HEK293 (cell line): ENCODE data around the gene MN1.

ENCODE experiments used
- CTCF ChIA-PET: fragments of 350-600 bp; formaldehyde crosslinking; extraction: SDS; loops from one replicate; lab custom pipeline; 2021; ENCODE audit warnings: antibody characterized with exemption; lab: Yijun Ruan, JAX
- POLR2A ChIA-PET: fragments of 300-600 bp; formaldehyde crosslinking; extraction: SDS; loops from one replicate; lab custom pipeline; 2020; ENCODE audit warnings: antibody characterized with exemption, inconsistent platforms; lab: Yijun Ruan, JAX
- H3K27ac ChIP-seq: fragments of 200-500 bp; sonication (Bioruptor generic); 2 replicates; pipeline ENCODE4 v1.5.1; 2014; ENCODE audit warnings: low read depth, low read length, control low read depth, inconsistent platforms; ENCODE audit errors: extremely low read depth
- H3K36me3 ChIP-seq, 2 experiments: fragments of 200-500 bp in 1 of 2; sonication (Bioruptor generic) in 1 of 2; 1 replicate in 1 of 2; 2 replicates in 1 of 2; pipeline ENCODE4 v1.5.1; 2014 to 2017; ENCODE audit warnings: inconsistent platforms in 2 of 2, low read length in 2 of 2; ENCODE audit not compliant: control insufficient read depth in 2 of 2, insufficient read depth in 1 of 2
- H3K4me1 ChIP-seq: fragments of 200-500 bp; sonication (Bioruptor generic); 2 replicates; pipeline ENCODE4 v1.5.1; 2014; ENCODE audit warnings: mild to moderate bottlenecking, low read length, inconsistent platforms; ENCODE audit not compliant: control insufficient read depth, insufficient read depth
- H3K4me3 ChIP-seq: 2 replicates; pipeline ENCODE4 v1.5.1; 2011; ENCODE audit warnings: low read depth, mild to moderate bottlenecking, control low read depth, low read length, moderate library complexity
- H3K9me3 ChIP-seq: fragments of 200-500 bp; sonication (Bioruptor generic); 2 replicates; pipeline ENCODE4 v1.5.1; 2014; ENCODE audit warnings: low read depth, low read length, inconsistent platforms; ENCODE audit not compliant: control insufficient read depth, insufficient read depth
- EGR2 ChIP-seq: fragments of 450-650 bp; formaldehyde crosslinking; IDR thresholded peaks from 2 replicates; pipeline ENCODE4 v1.5.1; 2016; ENCODE audit warnings: low read depth, missing biosample characterization, missing genetic modification characterization
- GLIS2 ChIP-seq: fragments of 450-650 bp; formaldehyde crosslinking; IDR thresholded peaks from 2 replicates; pipeline ENCODE4 v1.5.1; 2016; ENCODE audit warnings: missing biosample characterization, missing genetic modification characterization
- HOXC10 ChIP-seq: sonication (generic); formaldehyde crosslinking; IDR thresholded peaks from 2 replicates; pipeline ENCODE4 v1.8.1; 2023; ENCODE audit warnings: mild to moderate bottlenecking, missing genetic modification reagents
- OVOL3 ChIP-seq: fragments of 450-650 bp; formaldehyde crosslinking; IDR thresholded peaks from 2 replicates; pipeline ENCODE4 v1.5.1; 2016; ENCODE audit warnings: missing biosample characterization, missing genetic modification characterization
- PRDM10 ChIP-seq: fragments of 450-650 bp; formaldehyde crosslinking; IDR thresholded peaks from 2 replicates; pipeline ENCODE4 v1.5.1; 2016; ENCODE audit warnings: missing biosample characterization, missing genetic modification characterization
- RBAK ChIP-seq: fragments of 450-650 bp; formaldehyde crosslinking; IDR thresholded peaks from 2 replicates; pipeline ENCODE4 v1.5.1; 2016; ENCODE audit warnings: missing biosample characterization, missing genetic modification characterization
- ZBTB21 ChIP-seq: fragments of 450-650 bp; formaldehyde crosslinking; IDR thresholded peaks from 2 replicates; pipeline ENCODE4 v1.5.1; 2017; ENCODE audit warnings: missing biosample characterization, missing genetic modification characterization
- ZFHX2 ChIP-seq: fragments of 450-650 bp; formaldehyde crosslinking; conservative IDR thresholded peaks from 2 replicates; pipeline ENCODE4 v1.5.1; 2016; ENCODE audit warnings: missing biosample characterization, missing genetic modification characterization
- ZFP3 ChIP-seq: fragments of 450-650 bp; formaldehyde crosslinking; IDR thresholded peaks from 2 replicates; pipeline ENCODE4 v1.5.1; 2016; ENCODE audit warnings: low read depth, missing biosample characterization, missing genetic modification characterization
- ZNF10 ChIP-seq: fragments of 450-650 bp; formaldehyde crosslinking; IDR thresholded peaks from 2 replicates; pipeline ENCODE4 v1.5.1; 2017; ENCODE audit warnings: missing biosample characterization, missing genetic modification characterization
- ZNF132 ChIP-seq: fragments of 450-650 bp; formaldehyde crosslinking; IDR thresholded peaks from 2 replicates; pipeline ENCODE4 v1.5.1; 2017; ENCODE audit warnings: missing biosample characterization, missing genetic modification characterization, borderline replicate concordance
- ZNF157 ChIP-seq: fragments of 450-650 bp; formaldehyde crosslinking; IDR thresholded peaks from 2 replicates; pipeline ENCODE4 v1.5.1; 2016; ENCODE audit warnings: missing biosample characterization, missing genetic modification characterization
- ZNF175 ChIP-seq: fragments of 450-650 bp; formaldehyde crosslinking; IDR thresholded peaks from 2 replicates; pipeline ENCODE4 v1.5.1; 2016; ENCODE audit warnings: missing biosample characterization, missing genetic modification characterization
- ZNF239 ChIP-seq: fragments of 450-650 bp; formaldehyde crosslinking; IDR thresholded peaks from 2 replicates; pipeline ENCODE4 v1.5.1; 2016; ENCODE audit warnings: missing biosample characterization, missing genetic modification characterization
- ZNF324 ChIP-seq: fragments of 450-650 bp; formaldehyde crosslinking; IDR thresholded peaks from 2 replicates; pipeline ENCODE4 v1.5.1; 2016; ENCODE audit warnings: missing biosample characterization, missing genetic modification characterization
- ZNF433 ChIP-seq: fragments of 450-650 bp; formaldehyde crosslinking; IDR thresholded peaks from 2 replicates; pipeline ENCODE4 v1.5.1; 2016; ENCODE audit warnings: missing biosample characterization, missing genetic modification characterization, low read depth
- ZNF513 ChIP-seq: fragments of 450-650 bp; IDR thresholded peaks from 2 replicates; pipeline ENCODE4 v1.5.1; 2018; ENCODE audit warnings: missing biosample characterization, missing genetic modification characterization
- ZNF521 ChIP-seq: fragments of 450-650 bp; formaldehyde crosslinking; IDR thresholded peaks from 2 replicates; pipeline ENCODE4 v1.5.1; 2017; ENCODE audit warnings: missing biosample characterization, mild to moderate bottlenecking, missing genetic modification characterization
- ZNF529 ChIP-seq: fragments of 450-650 bp; formaldehyde crosslinking; IDR thresholded peaks from 2 replicates; pipeline ENCODE4 v1.5.1; 2017; ENCODE audit warnings: missing genetic modification characterization, missing biosample characterization; ENCODE audit not compliant: insufficient replicate concordance
- ZNF530 ChIP-seq: fragments of 450-650 bp; formaldehyde crosslinking; IDR thresholded peaks from 2 replicates; pipeline ENCODE4 v1.5.1; 2016; ENCODE audit warnings: low read depth, missing biosample characterization, missing genetic modification characterization
- ZNF580 ChIP-seq: fragments of 450-650 bp; formaldehyde crosslinking; IDR thresholded peaks from 2 replicates; pipeline ENCODE4 v1.5.1; 2016; ENCODE audit warnings: missing biosample characterization, missing genetic modification characterization
- ZNF654 ChIP-seq: fragments of 450-650 bp; formaldehyde crosslinking; IDR thresholded peaks from 2 replicates; pipeline ENCODE4 v1.5.1; 2016; ENCODE audit warnings: low read depth, missing biosample characterization, missing genetic modification characterization
- ZNF777 ChIP-seq: fragments of 450-650 bp; formaldehyde crosslinking; IDR thresholded peaks from 2 replicates; pipeline ENCODE4 v1.5.1; 2017; ENCODE audit warnings: missing biosample characterization, missing genetic modification characterization, borderline replicate concordance
- ZNF843 ChIP-seq: fragments of 450-650 bp; formaldehyde crosslinking; IDR thresholded peaks from 2 replicates; pipeline ENCODE4 v1.5.1; 2016; ENCODE audit warnings: missing biosample characterization, missing genetic modification characterization
- TF ChIP-seq, protein P1 (sequence below): fragments of 450-650 bp; formaldehyde crosslinking; IDR thresholded peaks from 2 replicates; pipeline ENCODE4 v1.5.1; 2016; ENCODE audit warnings: missing biosample characterization, missing genetic modification characterization, low read depth

MN1 gene

GRCh38 chr22:27709919-27710675 lies 91.5 kb downstream of the MN1 start:
- H3K4me3 ChIP-seq = no peak overlapping the region
- TF ChIP-seq ZNF843 (tag by site-specific recombination) (no peak), ZNF521 (tag by site-specific recombination) (no peak), EGR2 (peak; percentile 25; the same call in 1 of the 2 replicates), ZNF10 (no peak), ZNF777 (tag by site-specific recombination) (no peak), ZNF132 (no peak), RBAK (tag by site-specific recombination) (peak; percentile 92), ZNF580 (tag by site-specific recombination) (no peak), ZFHX2 (0 out of 2 replicates have a peak, but pooled peaks have one; percentile 5), ZNF654 (tag by site-specific recombination) (no peak), ZNF157 (tag by site-specific recombination) (no peak), ZNF175 (no peak)
- TF ChIP-seq, protein P1, sequence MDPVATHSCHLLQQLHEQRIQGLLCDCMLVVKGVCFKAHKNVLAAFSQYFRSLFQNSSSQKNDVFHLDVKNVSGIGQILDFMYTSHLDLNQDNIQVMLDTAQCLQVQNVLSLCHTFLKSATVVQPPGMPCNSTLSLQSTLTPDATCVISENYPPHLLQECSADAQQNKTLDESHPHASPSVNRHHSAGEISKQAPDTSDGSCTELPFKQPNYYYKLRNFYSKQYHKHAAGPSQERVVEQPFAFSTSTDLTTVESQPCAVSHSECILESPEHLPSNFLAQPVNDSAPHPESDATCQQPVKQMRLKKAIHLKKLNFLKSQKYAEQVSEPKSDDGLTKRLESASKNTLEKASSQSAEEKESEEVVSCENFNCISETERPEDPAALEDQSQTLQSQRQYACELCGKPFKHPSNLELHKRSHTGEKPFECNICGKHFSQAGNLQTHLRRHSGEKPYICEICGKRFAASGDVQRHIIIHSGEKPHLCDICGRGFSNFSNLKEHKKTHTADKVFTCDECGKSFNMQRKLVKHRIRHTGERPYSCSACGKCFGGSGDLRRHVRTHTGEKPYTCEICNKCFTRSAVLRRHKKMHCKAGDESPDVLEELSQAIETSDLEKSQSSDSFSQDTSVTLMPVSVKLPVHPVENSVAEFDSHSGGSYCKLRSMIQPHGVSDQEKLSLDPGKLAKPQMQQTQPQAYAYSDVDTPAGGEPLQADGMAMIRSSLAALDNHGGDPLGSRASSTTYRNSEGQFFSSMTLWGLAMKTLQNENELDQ = no peak
- TF ChIP-seq, all 188 proteins: peak for 3
- H3K9me3 ChIP-seq = no peaks in the 10 kb centered on the region
- peaks cover 9% of the 10 kb centered on the region for H3K4me1 ChIP-seq
- H3K36me3 ChIP-seq = no peaks in the 10 kb centered on the region
- CTCF ChIA-PET = no interaction called here
- POLR2A ChIA-PET = no interaction called here
- no peak overlapping the region for H3K27ac ChIP-seq

DNA sequence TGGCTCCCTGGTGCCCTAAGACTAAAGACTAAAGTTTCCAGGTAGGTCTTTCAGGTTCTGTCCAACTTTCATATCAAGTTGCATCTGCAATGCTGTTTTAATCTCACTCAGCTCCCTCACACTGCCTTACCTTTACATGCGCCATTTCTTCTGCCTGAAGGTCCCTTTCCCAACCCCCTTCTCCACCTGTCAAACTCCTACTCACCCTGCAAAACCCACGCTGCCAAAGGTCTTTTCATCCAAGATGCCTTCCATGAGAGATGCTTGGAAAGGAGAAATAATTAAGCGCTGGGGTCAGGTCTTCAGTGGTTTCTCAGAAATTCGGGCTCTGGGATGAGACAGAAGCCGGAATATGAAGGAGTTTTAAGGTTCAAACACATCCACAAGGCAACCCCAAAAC lies 95.1 kb downstream of the MN1 start:
- TF ChIP-seq ZNF513 (tag by site-specific recombination) (no peak), ZFP3 (tag by site-specific recombination) (peak; percentile 88)
- Histone ChIP-seq H3K4me1 (no peaks in the 10 kb centered on the region), H3K27ac (no peak overlapping the region), H3K4me3 (no peak overlapping the region), H3K36me3 (no peaks in the 10 kb centered on the region), H3K9me3 (no peaks in the 10 kb centered on the region)
- CTCF ChIA-PET = no interaction called here
- POLR2A ChIA-PET = no interaction called here

GRCh38 chr22:27705408-27706080 lies 96.0 kb downstream of the MN1 start:
- POLR2A ChIA-PET = no interaction called here
- Histone ChIP-seq H3K4me3 (no peak overlapping the region), H3K9me3 (no peaks in the 10 kb centered on the region), H3K36me3 (no peaks in the 10 kb centered on the region), H3K27ac (no peak overlapping the region), H3K4me1 (no peaks in the 10 kb centered on the region)
- CTCF ChIA-PET = no interaction called here
- TF ChIP-seq ZNF530 (tag by site-specific recombination) (no peak), ZNF324 (tag by site-specific recombination) (no peak), ZBTB21 (tag by site-specific recombination) (no peak), ZNF239 (no peak), GLIS2 (no peak), ZNF529 (tag by site-specific recombination) (no peak), PRDM10 (tag by site-specific recombination) (no peak), OVOL3 (tag by site-specific recombination) (no peak), ZNF433 (tag by site-specific recombination) (no peak), HOXC10 (CRISPR knock-in tag) (no peak)
